ENCODE measurements around the gene BACH2.
"Not testable (repeated sequence)": the region's sequence is repeated elsewhere in the genome, so short reads cannot be mapped to it uniquely, and the experiment has no call there.

The BACH2 gene

GRCh38 chr6:90282265-90282664 lies 14.4 kb downstream of the BACH2 start:
- DNase-seq (ENCODE audit: low read depth in 4 of 4, low spot score in 1 of 4) = not testable (repeated sequence)

GRCh38 chr6:90278129-90278528 lies 18.5 kb downstream of the BACH2 start:
- DNase-seq (ENCODE audit: low read depth in 4 of 4, low spot score in 1 of 4) = no peak

- DNase-seq (ENCODE audit: low read depth in 4 of 4, low spot score in 1 of 4) = no peak
These were observed 19.2 kb downstream of the BACH2 start for GRCh38 chr6:90277302-90278011.

GRCh38 chr6:90274451-90275030 lies 22.1 kb downstream of the BACH2 start:
- peak in 3 of 4 experiments; percentile 74 to 87 (median 77) for DNase-seq (ENCODE audit: low read depth in 4 of 4, low spot score in 1 of 4)

GRCh38 chr6:90273863-90274262 lies 22.8 kb downstream of the BACH2 start:
- no peak for DNase-seq (ENCODE audit: low read depth in 4 of 4, low spot score in 1 of 4)

- DNase-seq (ENCODE audit: low read depth in 4 of 4, low spot score in 1 of 4) = no peak
These were observed 23.7 kb downstream of the BACH2 start for GRCh38 chr6:90272895-90273294.

- DNase-seq (ENCODE audit: low read depth in 4 of 4, low spot score in 1 of 4) = no peak
These were observed 24.8 kb downstream of the BACH2 start for GRCh38 chr6:90271831-90272230.

- no peak for DNase-seq (ENCODE audit: low read depth in 4 of 4, low spot score in 1 of 4)
These were observed 27.3 kb downstream of the BACH2 start for GRCh38 chr6:90269334-90269733.

GRCh38 chr6:90268178-90268577 lies 28.5 kb downstream of the BACH2 start:
- no peak for DNase-seq (ENCODE audit: low read depth in 4 of 4, low spot score in 1 of 4)

- no peak for DNase-seq (ENCODE audit: low read depth in 4 of 4, low spot score in 1 of 4)
These were observed 29.6 kb downstream of the BACH2 start for GRCh38 chr6:90266905-90267621.

- DNase-seq (ENCODE audit: low read depth in 4 of 4, low spot score in 1 of 4) = no peak
These were observed 32.1 kb downstream of the BACH2 start for GRCh38 chr6:90264561-90264960.

GRCh38 chr6:90263633-90264032 lies 33.0 kb downstream of the BACH2 start:
- no peak for DNase-seq (ENCODE audit: low read depth in 4 of 4, low spot score in 1 of 4)

GRCh38 chr6:90261801-90262200 lies 34.8 kb downstream of the BACH2 start:
- no peak for DNase-seq (ENCODE audit: low read depth in 4 of 4, low spot score in 1 of 4)

- no peak for DNase-seq (ENCODE audit: low read depth in 4 of 4, low spot score in 1 of 4)
These were observed 39.2 kb downstream of the BACH2 start for GRCh38 chr6:90257486-90257738.

GRCh38 chr6:90256698-90257485 lies 39.8 kb downstream of the BACH2 start:
- no peak for DNase-seq (ENCODE audit: low read depth in 4 of 4, low spot score in 1 of 4)

GRCh38 chr6:90253631-90254030 lies 43.0 kb downstream of the BACH2 start:
- no peak for DNase-seq (ENCODE audit: low read depth in 4 of 4, low spot score in 1 of 4)

- DNase-seq (ENCODE audit: low read depth in 4 of 4, low spot score in 1 of 4) = no peak
These were observed 45.2 kb downstream of the BACH2 start for GRCh38 chr6:90251295-90251992.

- no peak for DNase-seq (ENCODE audit: low read depth in 4 of 4, low spot score in 1 of 4)
These were observed 46.2 kb downstream of the BACH2 start for GRCh38 chr6:90250405-90250804.

GRCh38 chr6:90249458-90249857 lies 47.2 kb downstream of the BACH2 start:
- DNase-seq (ENCODE audit: low read depth in 4 of 4, low spot score in 1 of 4) = peak in 2 of 4 experiments; percentile 26 to 33

- peak in 1 of 4 experiments; percentile 24 for DNase-seq (ENCODE audit: low read depth in 4 of 4, low spot score in 1 of 4)
These were observed 47.6 kb downstream of the BACH2 start for GRCh38 chr6:90249034-90249433.

GRCh38 chr6:90247262-90247661 lies 49.4 kb downstream of the BACH2 start:
- DNase-seq (ENCODE audit: low read depth in 4 of 4, low spot score in 1 of 4) = no peak
